ENCODE measurements around the gene CCDC142.

DNA sequence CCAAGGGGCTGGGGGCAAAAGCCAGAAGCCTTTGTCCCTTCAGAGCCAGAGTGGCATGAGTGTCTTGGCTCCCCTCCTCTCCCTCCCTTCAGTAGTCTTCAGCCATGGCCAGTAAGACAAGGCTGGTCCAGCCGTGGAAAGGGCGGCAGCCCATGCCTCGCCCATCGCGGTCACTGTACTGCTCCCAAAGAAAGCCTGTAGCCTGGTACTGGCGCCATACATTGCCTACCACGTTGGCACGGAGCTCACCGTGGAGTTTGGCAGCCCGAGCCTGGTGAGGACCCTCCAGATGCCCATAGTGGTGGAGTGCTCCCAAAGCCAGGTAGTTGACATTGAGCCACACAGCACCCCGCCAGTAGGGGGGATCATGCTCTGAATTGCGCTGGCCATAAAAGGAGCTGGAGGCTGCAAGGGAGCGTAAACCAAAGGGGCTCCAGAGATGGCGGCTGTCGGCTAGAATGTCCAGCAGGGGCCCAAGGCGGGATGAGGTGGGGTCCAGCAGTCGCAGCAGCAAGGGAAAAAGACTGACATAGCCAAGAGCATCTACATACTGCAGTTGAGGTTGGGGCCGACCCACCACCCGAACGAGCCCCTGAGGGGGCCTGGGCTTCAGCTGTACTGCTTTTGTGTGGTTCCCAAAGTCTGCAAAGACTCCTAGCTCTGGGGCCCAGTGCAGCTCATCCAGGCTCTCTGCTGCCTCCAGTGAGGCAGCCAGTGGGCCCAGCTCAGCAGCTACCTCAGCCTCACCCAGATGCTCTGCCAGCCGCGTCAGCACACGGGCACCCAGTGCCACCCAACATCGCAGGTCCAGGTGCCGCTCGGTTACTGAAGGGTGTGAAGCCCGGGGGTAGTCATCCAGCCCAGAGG is 21.4 kb downstream of the CCDC142 start:
- TF ChIP-seq YY1 (IDR thresholded peaks at IDR 0.05; ENCODE audit: low read depth, low read length) (no peak; the same call in 1 of the 2 replicates), EP300 (IDR thresholded peaks at IDR 0.05; ENCODE audit: borderline replicate concordance in 1 of 2, control insufficient read depth in 1 of 2, low read depth in 2 of 2, low read length in 2 of 2) (no peak), RFX5 (IDR thresholded peaks at IDR 0.05; ENCODE audit: low read depth, low read length) (no peak), SREBF2 (IDR thresholded peaks at IDR 0.05; ENCODE audit: low read length) (no peak), RAD21 (IDR thresholded peaks at IDR 0.05; ENCODE audit: insufficient read depth, low read depth, low read length) (no peak), POLR2A (IDR thresholded peaks at IDR 0.05; ENCODE audit: low read depth, low read length) (no peak; the same call in none of the 2 replicates)
- TF ChIP-seq, protein P1, sequence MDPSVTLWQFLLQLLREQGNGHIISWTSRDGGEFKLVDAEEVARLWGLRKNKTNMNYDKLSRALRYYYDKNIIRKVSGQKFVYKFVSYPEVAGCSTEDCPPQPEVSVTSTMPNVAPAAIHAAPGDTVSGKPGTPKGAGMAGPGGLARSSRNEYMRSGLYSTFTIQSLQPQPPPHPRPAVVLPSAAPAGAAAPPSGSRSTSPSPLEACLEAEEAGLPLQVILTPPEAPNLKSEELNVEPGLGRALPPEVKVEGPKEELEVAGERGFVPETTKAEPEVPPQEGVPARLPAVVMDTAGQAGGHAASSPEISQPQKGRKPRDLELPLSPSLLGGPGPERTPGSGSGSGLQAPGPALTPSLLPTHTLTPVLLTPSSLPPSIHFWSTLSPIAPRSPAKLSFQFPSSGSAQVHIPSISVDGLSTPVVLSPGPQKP (IDR thresholded peaks at IDR 0.05; ENCODE audit: low read depth, low read length) = no peak
- TF ChIP-seq, protein P2, sequence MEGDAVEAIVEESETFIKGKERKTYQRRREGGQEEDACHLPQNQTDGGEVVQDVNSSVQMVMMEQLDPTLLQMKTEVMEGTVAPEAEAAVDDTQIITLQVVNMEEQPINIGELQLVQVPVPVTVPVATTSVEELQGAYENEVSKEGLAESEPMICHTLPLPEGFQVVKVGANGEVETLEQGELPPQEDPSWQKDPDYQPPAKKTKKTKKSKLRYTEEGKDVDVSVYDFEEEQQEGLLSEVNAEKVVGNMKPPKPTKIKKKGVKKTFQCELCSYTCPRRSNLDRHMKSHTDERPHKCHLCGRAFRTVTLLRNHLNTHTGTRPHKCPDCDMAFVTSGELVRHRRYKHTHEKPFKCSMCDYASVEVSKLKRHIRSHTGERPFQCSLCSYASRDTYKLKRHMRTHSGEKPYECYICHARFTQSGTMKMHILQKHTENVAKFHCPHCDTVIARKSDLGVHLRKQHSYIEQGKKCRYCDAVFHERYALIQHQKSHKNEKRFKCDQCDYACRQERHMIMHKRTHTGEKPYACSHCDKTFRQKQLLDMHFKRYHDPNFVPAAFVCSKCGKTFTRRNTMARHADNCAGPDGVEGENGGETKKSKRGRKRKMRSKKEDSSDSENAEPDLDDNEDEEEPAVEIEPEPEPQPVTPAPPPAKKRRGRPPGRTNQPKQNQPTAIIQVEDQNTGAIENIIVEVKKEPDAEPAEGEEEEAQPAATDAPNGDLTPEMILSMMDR (IDR thresholded peaks at IDR 0.05 in 2 of 3, conservative IDR thresholded peaks at IDR 0.05 in 1 of 3; ENCODE audit: control insufficient read depth in 2 of 3, extremely low read depth in 1 of 3, insufficient read depth in 1 of 3, low read depth in 3 of 3, low read length in 3 of 3) = peak; percentile 2 to 38 (median 30); a peak in 1 of 6 replicates

Measured in GM12878 (cell line).